Measurements from ENCODE around the gene APC. TPM values are rescaled to one million over a fixed set of nuclear protein-coding genes. Genes with fewer than 3 reads are reported as not detected.

Gene APC
- total RNA-seq, 1 experiment from 2014 or later = 40.0 TPM

GRCh38 chr5:112878760-112879159 lies 141.1 kb downstream of the APC start (continued):
- TF ChIP-seq ARID4B (CRISPR knock-in tag; IDR thresholded peaks at IDR 0.05; ENCODE audit: borderline replicate concordance) (no peak), ZBTB21 (CRISPR knock-in tag; IDR thresholded peaks at IDR 0.05; ENCODE audit: borderline replicate concordance) (no peak), JUN (CRISPR knock-in tag; IDR thresholded peaks at IDR 0.05) (no peak), ZNF281 (CRISPR knock-in tag; IDR thresholded peaks at IDR 0.05) (no peak), RORB (CRISPR knock-in tag; IDR thresholded peaks at IDR 0.05) (no peak)
- TF ChIP-seq, protein P1, sequence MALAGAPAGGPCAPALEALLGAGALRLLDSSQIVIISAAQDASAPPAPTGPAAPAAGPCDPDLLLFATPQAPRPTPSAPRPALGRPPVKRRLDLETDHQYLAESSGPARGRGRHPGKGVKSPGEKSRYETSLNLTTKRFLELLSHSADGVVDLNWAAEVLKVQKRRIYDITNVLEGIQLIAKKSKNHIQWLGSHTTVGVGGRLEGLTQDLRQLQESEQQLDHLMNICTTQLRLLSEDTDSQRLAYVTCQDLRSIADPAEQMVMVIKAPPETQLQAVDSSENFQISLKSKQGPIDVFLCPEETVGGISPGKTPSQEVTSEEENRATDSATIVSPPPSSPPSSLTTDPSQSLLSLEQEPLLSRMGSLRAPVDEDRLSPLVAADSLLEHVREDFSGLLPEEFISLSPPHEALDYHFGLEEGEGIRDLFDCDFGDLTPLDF (CRISPR knock-in tag; IDR thresholded peaks at IDR 0.05) = no peak

DNA sequence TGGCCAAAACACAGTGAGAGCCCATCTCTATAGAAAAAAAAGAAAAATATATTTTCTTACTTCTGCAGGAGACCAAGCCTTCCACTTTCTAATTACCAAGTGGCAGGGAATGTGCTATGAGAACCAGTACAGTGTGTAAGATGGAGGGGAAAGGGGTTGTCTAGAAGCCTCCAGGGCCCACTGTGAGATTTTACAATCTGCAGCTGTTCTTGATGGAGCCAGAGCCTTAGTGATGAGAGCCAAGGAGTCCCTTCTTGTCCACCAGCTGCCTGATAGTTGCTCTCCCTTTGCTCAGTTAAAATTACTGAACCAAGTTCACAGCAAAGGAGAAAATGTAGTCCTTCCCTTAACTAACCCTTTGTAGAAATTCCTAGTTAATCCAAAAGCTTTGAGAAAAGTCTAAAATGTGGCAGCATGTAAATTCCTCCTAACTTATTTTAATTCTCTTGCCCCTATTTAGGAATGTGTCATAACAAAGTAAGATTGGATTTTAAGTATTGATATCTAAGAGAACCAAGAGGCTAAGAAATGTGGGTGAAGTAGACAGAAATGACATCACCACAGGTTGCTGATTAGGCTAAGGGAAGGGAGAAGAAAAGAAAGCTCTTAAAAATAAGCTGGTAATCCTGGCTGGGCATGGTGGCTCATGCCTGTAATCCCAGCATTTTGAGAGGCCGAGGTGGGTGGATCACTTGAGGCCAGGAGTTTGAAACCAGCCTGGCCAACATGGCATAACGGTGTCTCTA lies 142.7 kb downstream of the APC start:
- POLR2A ChIA-PET = no interaction called here
- H3K27ac Mint-ChIP-seq = peak overlapping the region; percentile 10
- no peak overlapping the region for H3K4me3 Mint-ChIP-seq
- ATAC-seq (no peak), DNase-seq (ENCODE audit: low spot score) (no peak)
- no peaks in the 10 kb centered on the region for H3K9me3 Mint-ChIP-seq
- peaks cover 25% of the 10 kb centered on the region for H3K4me1 Mint-ChIP-seq
- CTCF ChIA-PET = no interaction called here
- H3K36me3 Mint-ChIP-seq = peaks cover 33% of the 10 kb centered on the region
- no peaks in the 10 kb centered on the region for H3K27me3 Mint-ChIP-seq (ENCODE audit: low read depth)
- no peak for TF ChIP-seq TP53 (CRISPR knock-in tag; IDR thresholded peaks at IDR 0.05)
- no peak for TF ChIP-seq JUN (CRISPR knock-in tag; IDR thresholded peaks at IDR 0.05)
- no peak for TF ChIP-seq GTF2I (CRISPR knock-in tag; conservative IDR thresholded peaks at IDR 0.05)
- TF ChIP-seq, protein P2, sequence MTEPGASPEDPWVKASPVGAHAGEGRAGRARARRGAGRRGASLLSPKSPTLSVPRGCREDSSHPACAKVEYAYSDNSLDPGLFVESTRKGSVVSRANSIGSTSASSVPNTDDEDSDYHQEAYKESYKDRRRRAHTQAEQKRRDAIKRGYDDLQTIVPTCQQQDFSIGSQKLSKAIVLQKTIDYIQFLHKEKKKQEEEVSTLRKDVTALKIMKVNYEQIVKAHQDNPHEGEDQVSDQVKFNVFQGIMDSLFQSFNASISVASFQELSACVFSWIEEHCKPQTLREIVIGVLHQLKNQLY (CRISPR knock-in tag; IDR thresholded peaks at IDR 0.05) = no peak
- TF ChIP-seq ZNF416 (CRISPR knock-in tag; IDR thresholded peaks at IDR 0.05) = no peak
- no peak for TF ChIP-seq GRHL2 (CRISPR knock-in tag; IDR thresholded peaks at IDR 0.05; ENCODE audit: insufficient replicate concordance, severe bottlenecking)
- no peak for TF ChIP-seq ATF6 (CRISPR knock-in tag; IDR thresholded peaks at IDR 0.05)
- no peak for TF ChIP-seq FOXJ3 (CRISPR knock-in tag; IDR thresholded peaks at IDR 0.05; ENCODE audit: borderline replicate concordance)
- TF ChIP-seq ZNF281 (CRISPR knock-in tag; IDR thresholded peaks at IDR 0.05) = no peak

Data from WTC11 (cell line).